HepG2 (cell line): ENCODE results near the gene NUAK2. TPM values are rescaled to one million over a fixed set of nuclear protein-coding genes. Genes with fewer than 3 reads are reported as not detected.

ENCODE experiments used
- ATF1 ChIP-seq: IDR thresholded peaks from 2 replicates; pipeline ENCODE4 v1.6.1; 2016; ENCODE audit warnings: mild to moderate bottlenecking, control low read depth
- EEA1 ChIP-seq: sonication (generic); formaldehyde crosslinking; IDR thresholded peaks from 2 replicates; pipeline ENCODE4 v1.5.1; 2020; ENCODE audit warnings: mild to moderate bottlenecking, missing genetic modification reagents, borderline replicate concordance
- EZH2 ChIP-seq: conservative IDR thresholded peaks from 2 replicates; pipeline ENCODE4 v1.6.1; 2012; ENCODE audit warnings: mild to moderate bottlenecking, low read depth, low read length, moderate library complexity
- GZF1 ChIP-seq: sonication (generic); formaldehyde crosslinking; IDR thresholded peaks from 2 replicates; pipeline ENCODE4 v1.5.1; 2020; ENCODE audit warnings: mild to moderate bottlenecking, missing genetic modification reagents
- HNRNPL ChIP-seq: fragments of 200-400 bp; formaldehyde crosslinking; IDR thresholded peaks from 2 replicates; pipeline ENCODE4 v1.6.1; 2017; ENCODE audit warnings: mild to moderate bottlenecking, low read depth, low read length
- HOXA5 ChIP-seq: sonication (generic); formaldehyde crosslinking; IDR thresholded peaks from 2 replicates; pipeline ENCODE4 v1.4.0; 2020; ENCODE audit warnings: missing genetic modification reagents
- KDM5A ChIP-seq: fragments of 200-600 bp; sonication (generic); IDR thresholded peaks from 2 replicates; pipeline ENCODE4 v1.7.0; 2018; ENCODE audit warnings: antibody characterized with exemption, mild to moderate bottlenecking, low read length, borderline replicate concordance
- MBNL3 ChIP-seq: fragments of 250-450 bp; sonication (Bioruptor Pico); conservative IDR thresholded peaks from 2 replicates; pipeline ENCODE4 v1.8.0; 2022; ENCODE audit warnings: mild to moderate bottlenecking, inconsistent platforms
- MTA1 ChIP-seq: sonication (generic); formaldehyde crosslinking; IDR thresholded peaks from 2 replicates; pipeline ENCODE4 v1.4.0; 2020; ENCODE audit warnings: missing genetic modification reagents, mild to moderate bottlenecking, borderline replicate concordance
- NFYC ChIP-seq: IDR thresholded peaks from 2 replicates; pipeline ENCODE4 v1.6.1; 2016; ENCODE audit warnings: missing genetic modification reagents, missing compliant biosample characterization
- ONECUT2 ChIP-seq: sonication (generic); formaldehyde crosslinking; IDR thresholded peaks from 2 replicates; pipeline ENCODE4 v1.4.0; 2020; ENCODE audit warnings: missing genetic modification reagents
- RBM22 ChIP-seq: fragments of 200-400 bp; formaldehyde crosslinking; optimal IDR thresholded peaks from 2 replicates; pipeline ENCODE3; 2017; ENCODE audit warnings: mild to moderate bottlenecking, low read length, moderate library complexity
- RXRA ChIP-seq: sonication (generic); formaldehyde crosslinking; IDR thresholded peaks from 2 replicates; pipeline ENCODE4 v1.5.1; 2020; ENCODE audit warnings: missing genetic modification reagents
- TCF7 ChIP-seq: sonication (generic); IDR thresholded peaks from 2 replicates; pipeline ENCODE4 v1.6.1; 2016; ENCODE audit warnings: antibody characterized with exemption, low read depth
- TMF1 ChIP-seq: sonication (generic); formaldehyde crosslinking; IDR thresholded peaks from 2 replicates; pipeline ENCODE4 v1.8.1; 2022; ENCODE audit warnings: low read depth, missing genetic modification reagents
- YEATS2 ChIP-seq: sonication (generic); formaldehyde crosslinking; IDR thresholded peaks from 2 replicates; pipeline ENCODE4 v1.4.0; 2020; ENCODE audit warnings: missing genetic modification reagents, borderline replicate concordance
- ZFP82 ChIP-seq: sonication (generic); formaldehyde crosslinking; IDR thresholded peaks from 2 replicates; pipeline ENCODE4 v1.5.1; 2020; ENCODE audit warnings: mild to moderate bottlenecking, missing genetic modification reagents, borderline replicate concordance
- ZNF205 ChIP-seq: IDR thresholded peaks from 2 replicates; pipeline ENCODE4 v1.6.1; 2018; ENCODE audit warnings: missing biosample characterization, missing genetic modification reagents
- ZNF234 ChIP-seq: sonication (generic); formaldehyde crosslinking; conservative IDR thresholded peaks from 2 replicates; pipeline ENCODE4 v1.5.1; 2020; ENCODE audit warnings: mild to moderate bottlenecking, missing genetic modification reagents
- ZNF644 ChIP-seq: IDR thresholded peaks from 2 replicates; pipeline ENCODE4 v1.6.1; 2016; ENCODE audit warnings: low read depth
- ZNF746 ChIP-seq: sonication (generic); formaldehyde crosslinking; IDR thresholded peaks from 2 replicates; pipeline ENCODE4 v1.8.0; 2022; ENCODE audit warnings: mild to moderate bottlenecking, missing genetic modification reagents
- ZSCAN9 ChIP-seq: IDR thresholded peaks from 2 replicates; pipeline ENCODE4 v1.6.1; 2016; ENCODE audit warnings: borderline replicate concordance
- polyA plus RNA-seq, 8 experiments: library from polyadenylated mRNA; depleted of rRNA in 3 of 8; stranded (reverse) in 7 of 8; unstranded in 1 of 8; fragments of >200 nt; fragmentation: Illumina TruSeq in 4 of 8; extraction: Trizol in 4 of 8; gene quantifications; 2 replicates each; pipeline versions ENCODE4 v1.2.1 to v1.2.3, GENCODE V29; 2011 to 2016; ENCODE audit warnings: low read depth in 4 of 8, missing spikeins in 1 of 8, mixed read lengths in 1 of 8; ENCODE audit not compliant: insufficient read depth in 1 of 8
- total RNA-seq, 5 experiments: library from RNA; depleted of rRNA; stranded (reverse); fragments of >200 nt; fragmentation: Illumina TruSeq; extraction: Trizol; gene quantifications; 2 replicates each; pipeline ENCODE4 v1.2.3, GENCODE V29; 2016; ENCODE audit warnings: low read depth in 1 of 5
- TF ChIP-seq, protein P1 (sequence below), 2 experiments: fragments of 450-650 bp in 1 of 2; sonication (generic) in 1 of 2; formaldehyde crosslinking; IDR thresholded peaks; 2 replicates each; pipeline versions ENCODE4 v1.5.0 to v1.8.0; 2020 to 2022; ENCODE audit warnings: mild to moderate bottlenecking in 1 of 2, missing genetic modification reagents in 1 of 2
- TF ChIP-seq, protein P2 (sequence below): sonication (generic); formaldehyde crosslinking; IDR thresholded peaks from 2 replicates; pipeline ENCODE4 v1.8.1; 2023; ENCODE audit warnings: mild to moderate bottlenecking, missing genetic modification reagents
- TF ChIP-seq, protein P3 (sequence below): sonication (generic); formaldehyde crosslinking; conservative IDR thresholded peaks from 2 replicates; pipeline ENCODE4 v1.4.0; 2020; ENCODE audit warnings: mild to moderate bottlenecking, missing genetic modification reagents, moderate library complexity

The NUAK2 gene
- total and polyA plus RNA-seq, 2 of the 13 experiments (the other 11 are each of a cell fraction or from before 2014, with no cell fraction given), result 0.75 to 1.1 TPM

DNA sequence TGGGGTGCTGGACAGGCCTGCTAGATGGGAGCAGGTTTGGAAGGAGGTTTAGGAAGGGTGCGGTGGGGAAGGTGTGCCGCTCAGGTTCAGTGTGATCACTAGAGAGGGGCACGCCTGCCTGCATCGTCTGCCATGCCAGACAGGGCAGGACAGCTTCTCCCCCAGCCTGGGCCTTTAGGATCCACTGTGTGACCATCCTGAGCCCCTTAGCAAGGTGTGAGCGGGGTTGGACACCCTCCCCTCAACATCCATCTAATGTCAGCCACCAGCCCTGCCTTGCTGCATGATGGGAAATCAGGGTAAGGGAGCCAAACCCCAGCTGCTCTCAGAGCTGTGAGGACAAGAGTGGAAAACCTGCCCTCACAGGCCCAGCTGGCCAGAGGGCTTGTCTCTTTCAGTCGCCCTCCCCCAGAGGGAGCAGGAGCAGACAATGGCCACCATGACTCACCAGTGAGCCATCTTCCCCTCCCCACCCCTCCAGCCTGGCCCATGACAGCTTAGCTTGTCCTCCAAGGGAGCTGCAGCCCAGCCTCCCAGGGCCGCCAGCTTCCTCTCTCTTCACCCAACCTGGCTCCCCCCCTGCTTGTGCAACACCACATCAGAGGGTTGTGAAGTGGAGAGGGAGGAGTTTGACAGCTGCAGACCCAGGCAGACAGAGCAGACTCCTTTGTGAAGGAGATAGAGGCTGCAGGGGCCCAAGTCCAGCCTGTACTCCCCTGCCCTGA lies 37.0 kb downstream of the NUAK2 start (continued):
- TF ChIP-seq, protein P1, sequence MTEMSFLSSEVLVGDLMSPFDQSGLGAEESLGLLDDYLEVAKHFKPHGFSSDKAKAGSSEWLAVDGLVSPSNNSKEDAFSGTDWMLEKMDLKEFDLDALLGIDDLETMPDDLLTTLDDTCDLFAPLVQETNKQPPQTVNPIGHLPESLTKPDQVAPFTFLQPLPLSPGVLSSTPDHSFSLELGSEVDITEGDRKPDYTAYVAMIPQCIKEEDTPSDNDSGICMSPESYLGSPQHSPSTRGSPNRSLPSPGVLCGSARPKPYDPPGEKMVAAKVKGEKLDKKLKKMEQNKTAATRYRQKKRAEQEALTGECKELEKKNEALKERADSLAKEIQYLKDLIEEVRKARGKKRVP (CRISPR knock-in tag; IDR thresholded peaks at IDR 0.05), result peak in 1 of 2 experiments; percentile 73; a peak in 2 of 4 replicates
- TF ChIP-seq HOXA5 (CRISPR knock-in tag), result no peak
- TF ChIP-seq ONECUT2 (CRISPR knock-in tag), result no peak
- no peak for TF ChIP-seq KDM5A
- peak; percentile 77 for TF ChIP-seq HNRNPL
- TF ChIP-seq NFYC, result no peak; the same call in 1 of the 2 replicates
- no peak for TF ChIP-seq ZNF234 (CRISPR knock-in tag)
- TF ChIP-seq MTA1, result peak; percentile 82
- TF ChIP-seq ZNF746 (CRISPR knock-in tag), result peak; percentile 81
- no peak for TF ChIP-seq EZH2
- TF ChIP-seq, protein P2, sequence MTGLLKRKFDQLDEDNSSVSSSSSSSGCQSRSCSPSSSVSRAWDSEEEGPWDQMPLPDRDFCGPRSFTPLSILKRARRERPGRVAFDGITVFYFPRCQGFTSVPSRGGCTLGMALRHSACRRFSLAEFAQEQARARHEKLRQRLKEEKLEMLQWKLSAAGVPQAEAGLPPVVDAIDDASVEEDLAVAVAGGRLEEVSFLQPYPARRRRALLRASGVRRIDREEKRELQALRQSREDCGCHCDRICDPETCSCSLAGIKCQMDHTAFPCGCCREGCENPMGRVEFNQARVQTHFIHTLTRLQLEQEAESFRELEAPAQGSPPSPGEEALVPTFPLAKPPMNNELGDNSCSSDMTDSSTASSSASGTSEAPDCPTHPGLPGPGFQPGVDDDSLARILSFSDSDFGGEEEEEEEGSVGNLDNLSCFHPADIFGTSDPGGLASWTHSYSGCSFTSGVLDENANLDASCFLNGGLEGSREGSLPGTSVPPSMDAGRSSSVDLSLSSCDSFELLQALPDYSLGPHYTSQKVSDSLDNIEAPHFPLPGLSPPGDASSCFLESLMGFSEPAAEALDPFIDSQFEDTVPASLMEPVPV (CRISPR knock-in tag), result 0 out of 2 replicates have a peak, but pooled peaks have one; percentile 41
- peak; percentile 85 for TF ChIP-seq ZNF644 (CRISPR knock-in tag)
- TF ChIP-seq RBM22, result no peak
- TF ChIP-seq TCF7, result peak; percentile 89
- no peak for TF ChIP-seq TMF1 (CRISPR knock-in tag)
- 0 out of 2 replicates have a peak, but pooled peaks have one; percentile 19 for TF ChIP-seq ZNF205
- TF ChIP-seq RXRA (CRISPR knock-in tag), result peak; percentile 84; the same call in 1 of the 2 replicates
- peak; percentile 45; the same call in 1 of the 2 replicates for TF ChIP-seq ZSCAN9 (CRISPR knock-in tag)
- TF ChIP-seq, protein P3, sequence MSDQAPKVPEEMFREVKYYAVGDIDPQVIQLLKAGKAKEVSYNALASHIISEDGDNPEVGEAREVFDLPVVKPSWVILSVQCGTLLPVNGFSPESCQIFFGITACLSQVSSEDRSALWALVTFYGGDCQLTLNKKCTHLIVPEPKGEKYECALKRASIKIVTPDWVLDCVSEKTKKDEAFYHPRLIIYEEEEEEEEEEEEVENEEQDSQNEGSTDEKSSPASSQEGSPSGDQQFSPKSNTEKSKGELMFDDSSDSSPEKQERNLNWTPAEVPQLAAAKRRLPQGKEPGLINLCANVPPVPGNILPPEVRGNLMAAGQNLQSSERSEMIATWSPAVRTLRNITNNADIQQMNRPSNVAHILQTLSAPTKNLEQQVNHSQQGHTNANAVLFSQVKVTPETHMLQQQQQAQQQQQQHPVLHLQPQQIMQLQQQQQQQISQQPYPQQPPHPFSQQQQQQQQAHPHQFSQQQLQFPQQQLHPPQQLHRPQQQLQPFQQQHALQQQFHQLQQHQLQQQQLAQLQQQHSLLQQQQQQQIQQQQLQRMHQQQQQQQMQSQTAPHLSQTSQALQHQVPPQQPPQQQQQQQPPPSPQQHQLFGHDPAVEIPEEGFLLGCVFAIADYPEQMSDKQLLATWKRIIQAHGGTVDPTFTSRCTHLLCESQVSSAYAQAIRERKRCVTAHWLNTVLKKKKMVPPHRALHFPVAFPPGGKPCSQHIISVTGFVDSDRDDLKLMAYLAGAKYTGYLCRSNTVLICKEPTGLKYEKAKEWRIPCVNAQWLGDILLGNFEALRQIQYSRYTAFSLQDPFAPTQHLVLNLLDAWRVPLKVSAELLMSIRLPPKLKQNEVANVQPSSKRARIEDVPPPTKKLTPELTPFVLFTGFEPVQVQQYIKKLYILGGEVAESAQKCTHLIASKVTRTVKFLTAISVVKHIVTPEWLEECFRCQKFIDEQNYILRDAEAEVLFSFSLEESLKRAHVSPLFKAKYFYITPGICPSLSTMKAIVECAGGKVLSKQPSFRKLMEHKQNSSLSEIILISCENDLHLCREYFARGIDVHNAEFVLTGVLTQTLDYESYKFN (CRISPR knock-in tag), result peak; percentile 78
- TF ChIP-seq GZF1 (CRISPR knock-in tag), result no peak
- TF ChIP-seq YEATS2 (CRISPR knock-in tag), result no peak
- no peak for TF ChIP-seq ATF1 (CRISPR knock-in tag)
- no peak for TF ChIP-seq ZFP82 (CRISPR knock-in tag)
- TF ChIP-seq EEA1 (CRISPR knock-in tag), result no peak
- TF ChIP-seq MBNL3 (CRISPR knock-in tag), result no peak
